WI38 (cell line): ENCODE measurements around the gene TM4SF18.

Experiments
- H3K4me3 ChIP-seq: 2 replicates; pipeline ENCODE4 v1.5.1; 2011; ENCODE audit warnings: low read depth, mild to moderate bottlenecking, control low read depth, low read length
- TF ChIP-seq, protein P1 (sequence below): IDR thresholded peaks from 2 replicates; pipeline ENCODE4 v1.5.1; 2012; ENCODE audit warnings: low read depth, mild to moderate bottlenecking, control low read depth, low read length

TM4SF18 gene

GRCh38 chr3:149332227-149332765 is 1.1 kb downstream of the TM4SF18 start:
- no peak overlapping the region for H3K4me3 ChIP-seq
- TF ChIP-seq, protein P1, sequence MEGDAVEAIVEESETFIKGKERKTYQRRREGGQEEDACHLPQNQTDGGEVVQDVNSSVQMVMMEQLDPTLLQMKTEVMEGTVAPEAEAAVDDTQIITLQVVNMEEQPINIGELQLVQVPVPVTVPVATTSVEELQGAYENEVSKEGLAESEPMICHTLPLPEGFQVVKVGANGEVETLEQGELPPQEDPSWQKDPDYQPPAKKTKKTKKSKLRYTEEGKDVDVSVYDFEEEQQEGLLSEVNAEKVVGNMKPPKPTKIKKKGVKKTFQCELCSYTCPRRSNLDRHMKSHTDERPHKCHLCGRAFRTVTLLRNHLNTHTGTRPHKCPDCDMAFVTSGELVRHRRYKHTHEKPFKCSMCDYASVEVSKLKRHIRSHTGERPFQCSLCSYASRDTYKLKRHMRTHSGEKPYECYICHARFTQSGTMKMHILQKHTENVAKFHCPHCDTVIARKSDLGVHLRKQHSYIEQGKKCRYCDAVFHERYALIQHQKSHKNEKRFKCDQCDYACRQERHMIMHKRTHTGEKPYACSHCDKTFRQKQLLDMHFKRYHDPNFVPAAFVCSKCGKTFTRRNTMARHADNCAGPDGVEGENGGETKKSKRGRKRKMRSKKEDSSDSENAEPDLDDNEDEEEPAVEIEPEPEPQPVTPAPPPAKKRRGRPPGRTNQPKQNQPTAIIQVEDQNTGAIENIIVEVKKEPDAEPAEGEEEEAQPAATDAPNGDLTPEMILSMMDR, result no peak

DNA sequence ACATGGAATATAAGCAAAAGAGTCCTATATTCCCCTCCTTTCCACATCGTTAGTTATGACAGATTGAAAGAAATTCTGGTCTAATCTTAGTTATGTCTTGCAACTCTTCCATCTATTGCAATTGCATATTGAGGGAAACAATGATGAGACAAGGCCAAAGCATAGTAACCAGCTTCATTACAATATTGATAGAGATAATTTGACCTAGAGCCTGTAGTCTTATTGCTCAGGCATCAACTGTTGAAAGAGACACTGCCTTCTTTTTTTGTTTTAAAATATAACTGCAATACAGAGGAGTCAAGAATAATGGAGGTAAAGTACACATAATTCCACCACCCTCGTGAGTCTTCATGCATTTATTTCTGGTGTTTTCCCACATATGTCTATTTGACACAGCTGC is 2.0 kb downstream of the TM4SF18 start:
- TF ChIP-seq, protein P1, result no peak

DNA sequence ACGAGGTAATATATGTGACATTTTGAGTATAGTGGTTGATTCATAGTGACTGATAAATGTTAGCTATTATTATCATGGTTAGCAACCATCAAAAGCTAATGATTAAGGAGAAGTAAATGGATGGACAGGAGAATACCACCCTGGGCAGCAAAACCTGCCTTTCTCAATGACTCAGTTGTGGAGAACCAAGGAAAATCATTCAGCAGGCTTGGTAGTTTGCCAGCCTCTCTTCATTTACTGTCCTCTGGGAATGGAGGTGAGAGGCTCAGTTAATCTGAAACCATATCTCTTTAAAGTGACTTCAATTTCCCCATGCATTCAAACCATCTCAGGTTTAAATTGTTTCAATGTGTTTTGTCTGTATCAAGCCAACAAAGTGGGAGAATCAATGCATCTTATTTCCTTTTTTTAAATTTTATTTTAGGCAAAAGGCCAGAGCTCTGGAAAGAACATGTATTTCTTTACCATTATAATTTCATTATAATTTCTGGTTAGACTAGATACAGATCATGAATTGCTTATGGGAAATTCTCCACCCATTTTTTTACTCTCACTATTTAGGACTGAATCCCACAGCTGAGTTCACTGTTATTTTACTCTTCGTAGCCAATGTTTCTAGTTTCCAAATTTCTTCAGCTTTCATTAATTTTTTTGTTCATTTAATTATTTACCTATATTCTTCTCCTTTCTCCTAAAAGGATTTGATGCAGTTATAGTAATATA is 2.7 kb downstream of the TM4SF18 start:
- TF ChIP-seq, protein P1, result no peak
- H3K4me3 ChIP-seq, result no peak overlapping the region

More for the DNA sequence above, 2.0 kb downstream of the TM4SF18 start:
- H3K4me3 ChIP-seq, result no peak overlapping the region

DNA sequence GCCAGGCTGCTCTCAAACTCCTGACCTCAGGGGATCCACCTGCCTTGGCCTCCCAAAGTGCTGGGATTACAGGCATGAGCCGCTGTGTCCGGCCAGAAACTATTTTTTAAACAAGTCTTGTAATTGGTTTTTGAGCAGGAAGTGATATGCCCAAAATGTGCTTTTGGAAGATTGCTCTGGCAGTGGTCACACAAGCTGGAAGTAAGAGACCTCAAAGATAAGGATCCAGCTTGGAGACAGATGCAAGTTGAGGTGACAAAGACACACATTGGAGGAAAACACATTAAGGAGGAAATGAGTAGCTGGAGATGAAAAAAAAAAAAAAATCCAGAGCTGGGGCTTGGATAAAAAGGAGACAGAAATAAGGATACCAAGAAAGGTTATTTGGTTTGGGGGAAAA is 6.3 kb downstream of the TM4SF18 start:
- TF ChIP-seq, protein P1, result no peak

GRCh38 chr3:149325581-149325980 is 7.9 kb downstream of the TM4SF18 start:
- TF ChIP-seq, protein P1, result no peak
- no peak overlapping the region for H3K4me3 ChIP-seq

More for the DNA sequence above, 6.3 kb downstream of the TM4SF18 start:
- no peak overlapping the region for H3K4me3 ChIP-seq

GRCh38 chr3:149324332-149324731 is 9.1 kb downstream of the TM4SF18 start:
- no peak overlapping the region for H3K4me3 ChIP-seq
- TF ChIP-seq, protein P1, result no peak

GRCh38 chr3:149321640-149322039 is 11.8 kb downstream of the TM4SF18 start:
- TF ChIP-seq, protein P1, result no peak
- H3K4me3 ChIP-seq, result no peak overlapping the region
